Lower lobe of right lung (tissue), 2 donors: Measurements from ENCODE around the gene SPATA24. TPM values are rescaled to one million over a fixed set of nuclear protein-coding genes. Genes with fewer than 3 reads are reported as not detected.

ENCODE experiments used
- ATAC-seq, 2 donors: fragments of 200-7000 bp; cut with Tn5 transposase; one replicate each; pipeline ENCODE4 v1.9.1; 2020 to 2022; ENCODE audit warnings: mild to moderate bottlenecking in 2 of 2, moderate library complexity in 2 of 2
- DNase-seq: peaks from one replicate; pipeline ENCODE4 v3.0.0-alpha.2; 2020
- H3K27ac ChIP-seq: fragments of 200-600 bp; one replicate; pipeline ENCODE4 v1.8.0; 2022
- H3K27me3 ChIP-seq: fragments of 200-600 bp; one replicate; pipeline ENCODE4 v1.8.0; 2022; ENCODE audit warnings: low read depth
- H3K36me3 ChIP-seq: fragments of 200-600 bp; one replicate; pipeline ENCODE4 v1.8.0; 2022; ENCODE audit warnings: mild to moderate bottlenecking
- H3K4me1 ChIP-seq: fragments of 200-600 bp; one replicate; pipeline ENCODE4 v1.8.0; 2022
- H3K4me3 ChIP-seq: fragments of 200-600 bp; one replicate; pipeline ENCODE4 v1.8.0; 2022; ENCODE audit warnings: mild to moderate bottlenecking
- H3K9me3 ChIP-seq: fragments of 200-600 bp; one replicate; pipeline ENCODE4 v1.8.0; 2022
- CTCF ChIP-seq: fragments of 200-600 bp; IDR thresholded peaks from one replicate; pipeline ENCODE4 v1.8.0; 2022; ENCODE audit warnings: antibody characterized with exemption, mild to moderate bottlenecking
- intact Hi-C: fragments of 100-400 bp; cut with DNase I; formaldehyde crosslinking; loops from one replicate; pipeline ENCODE4 v1.11.0; 2022
- total RNA-seq: library from RNA; stranded (reverse); fragmentation: NEBNext Ultra II Directional; extraction: Animal tissue kit (Norgen Biotek cat#: 25700); gene quantifications from one replicate; pipeline ENCODE4 v1.2.1, GENCODE V29; 2021
- donor health status: DM: no; HTN: yes; CAD: no; lungs with severe emphysema.

Gene SPATA24
- total RNA-seq, 1 donor from 2014 or later: 3.5 TPM

GRCh38 chr5:139381837-139382761 is 21.8 kb downstream of the SPATA24 start:
- Histone ChIP-seq H3K27ac (no peak overlapping the region), H3K4me1 (peaks cover 7% of the 10 kb centered on the region), H3K9me3 (no peaks in the 10 kb centered on the region), H3K4me3 (no peak overlapping the region), H3K36me3 (no peaks in the 10 kb centered on the region), H3K27me3 (no peaks in the 10 kb centered on the region)
- no peak for DNase-seq
- no peak for ATAC-seq
- no peak for TF ChIP-seq CTCF
- intact Hi-C loops: no loop called here

GRCh38 chr5:139379626-139380449 is 24.1 kb downstream of the SPATA24 start:
- H3K27me3 ChIP-seq: no peaks in the 10 kb centered on the region
- H3K4me1 ChIP-seq: peaks cover 3% of the 10 kb centered on the region
- no peak overlapping the region for H3K4me3 ChIP-seq
- TF ChIP-seq CTCF: no peak
- no peak overlapping the region for H3K27ac ChIP-seq
- intact Hi-C loops: no loop called here
- DNase-seq (no peak), ATAC-seq (no peak)
- H3K9me3 ChIP-seq: no peaks in the 10 kb centered on the region
- H3K36me3 ChIP-seq: peaks cover 3% of the 10 kb centered on the region

- DNase-seq (no peak), ATAC-seq (no peak)
- intact Hi-C loops: no loop called here
- Histone ChIP-seq H3K27ac (no peak overlapping the region), H3K4me1 (no peaks in the 10 kb centered on the region), H3K4me3 (no peak overlapping the region), H3K27me3 (no peaks in the 10 kb centered on the region), H3K36me3 (peaks cover 8% of the 10 kb centered on the region), H3K9me3 (no peaks in the 10 kb centered on the region)
- no peak for TF ChIP-seq CTCF
Observed at GRCh38 chr5:139378941-139379361, 24.9 kb downstream of the SPATA24 start.

GRCh38 chr5:139378101-139378825 is 25.6 kb downstream of the SPATA24 start:
- ATAC-seq (peak in 1 of 2 donors; percentile 4), DNase-seq (no peak)
- Histone ChIP-seq H3K36me3 (peaks cover 15% of the 10 kb centered on the region), H3K9me3 (no peaks in the 10 kb centered on the region), H3K4me1 (no peaks in the 10 kb centered on the region), H3K4me3 (no peak overlapping the region), H3K27ac (no peak overlapping the region), H3K27me3 (no peaks in the 10 kb centered on the region)
- intact Hi-C loops: no loop called here
- no peak for TF ChIP-seq CTCF

GRCh38 chr5:139377226-139377625 is 26.7 kb downstream of the SPATA24 start:
- H3K9me3 ChIP-seq: no peaks in the 10 kb centered on the region
- peaks cover 25% of the 10 kb centered on the region for H3K36me3 ChIP-seq
- H3K4me3 ChIP-seq: no peak overlapping the region
- DNase-seq (no peak), ATAC-seq (no peak)
- no peak overlapping the region for H3K27ac ChIP-seq
- no peaks in the 10 kb centered on the region for H3K4me1 ChIP-seq
- no peaks in the 10 kb centered on the region for H3K27me3 ChIP-seq
- TF ChIP-seq CTCF: no peak
- intact Hi-C loops: no loop called here
